Umbilical cord (tissue), 2 donors: ENCODE results near the gene RGS6. TPM values are rescaled to one million over a fixed set of nuclear protein-coding genes. Genes with fewer than 3 reads are reported as not detected.

Experiments
- DNase-seq: peaks from one replicate; pipeline ENCODE4 v3.0.0-alpha.2; 2015; ENCODE audit warnings: low spot score
- total RNA-seq: library from RNA; depleted of rRNA; stranded (reverse); fragments of >200 nt; gene quantifications from one replicate; pipeline ENCODE4 v1.2.3, GENCODE V29; 2014; ENCODE audit warnings: low replicate concordance; ENCODE audit not compliant: insufficient read depth

RGS6 gene
- total RNA-seq, 1 donor from 2014 or later: 4.3 TPM

DNA sequence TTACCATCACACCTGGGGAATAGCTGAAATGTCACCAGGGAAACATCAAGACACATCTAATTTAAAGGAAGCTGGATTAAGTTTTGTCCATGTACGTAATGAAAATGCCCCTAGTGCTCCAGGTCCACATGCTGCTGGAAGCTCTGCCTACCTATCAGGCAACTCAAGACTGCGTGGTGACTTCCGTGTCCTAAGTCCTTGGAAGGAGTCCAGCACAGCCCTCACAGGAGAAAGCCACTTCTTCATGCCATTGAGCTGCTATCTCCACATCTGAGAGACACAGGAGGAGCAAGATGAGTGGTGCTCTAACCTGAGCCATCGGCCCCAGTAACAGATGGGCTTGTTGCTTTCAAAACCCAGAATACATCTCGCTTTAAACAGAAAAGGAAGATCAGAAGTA is 645.3 kb downstream of the RGS6 start:
- DNase-seq: no peak

DNA sequence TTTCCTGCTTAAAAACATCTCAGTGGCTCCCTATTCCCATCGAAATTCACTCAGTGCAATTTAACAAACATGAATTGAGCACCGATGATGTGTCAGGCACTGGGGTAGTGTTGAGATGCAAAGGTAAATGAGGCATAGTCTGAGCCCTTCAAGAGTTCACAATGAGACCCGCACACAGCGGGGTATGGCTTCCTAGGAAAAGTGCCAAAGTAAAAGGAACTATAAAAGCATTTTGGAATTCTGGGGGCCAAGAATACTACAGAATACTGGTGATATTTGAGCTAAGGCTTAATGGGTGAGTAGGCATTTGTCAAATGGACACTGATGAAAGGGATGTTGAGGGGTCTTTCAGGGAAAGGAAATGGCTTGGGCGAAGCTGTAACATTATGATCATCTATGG is 646.3 kb downstream of the RGS6 start:
- DNase-seq: no peak

DNA sequence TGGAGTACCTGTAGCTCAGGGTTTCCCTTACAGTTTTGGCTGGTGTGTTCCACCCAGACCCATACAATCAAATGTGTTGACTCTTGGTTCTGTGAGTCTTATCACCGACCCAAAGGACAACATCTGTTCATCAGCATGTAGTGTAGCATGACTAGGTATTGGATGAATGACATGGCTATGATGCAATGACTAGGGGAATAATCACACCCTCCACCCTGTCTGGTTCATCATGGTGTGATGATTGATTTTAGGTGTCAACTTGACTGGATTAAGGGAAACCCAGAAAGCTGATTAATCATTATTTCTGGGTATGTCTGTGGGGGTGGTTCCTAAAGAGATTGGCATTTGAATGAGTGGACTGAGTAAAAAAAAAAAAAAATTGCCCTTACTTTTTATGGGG is 650.4 kb downstream of the RGS6 start:
- no peak for DNase-seq

DNA sequence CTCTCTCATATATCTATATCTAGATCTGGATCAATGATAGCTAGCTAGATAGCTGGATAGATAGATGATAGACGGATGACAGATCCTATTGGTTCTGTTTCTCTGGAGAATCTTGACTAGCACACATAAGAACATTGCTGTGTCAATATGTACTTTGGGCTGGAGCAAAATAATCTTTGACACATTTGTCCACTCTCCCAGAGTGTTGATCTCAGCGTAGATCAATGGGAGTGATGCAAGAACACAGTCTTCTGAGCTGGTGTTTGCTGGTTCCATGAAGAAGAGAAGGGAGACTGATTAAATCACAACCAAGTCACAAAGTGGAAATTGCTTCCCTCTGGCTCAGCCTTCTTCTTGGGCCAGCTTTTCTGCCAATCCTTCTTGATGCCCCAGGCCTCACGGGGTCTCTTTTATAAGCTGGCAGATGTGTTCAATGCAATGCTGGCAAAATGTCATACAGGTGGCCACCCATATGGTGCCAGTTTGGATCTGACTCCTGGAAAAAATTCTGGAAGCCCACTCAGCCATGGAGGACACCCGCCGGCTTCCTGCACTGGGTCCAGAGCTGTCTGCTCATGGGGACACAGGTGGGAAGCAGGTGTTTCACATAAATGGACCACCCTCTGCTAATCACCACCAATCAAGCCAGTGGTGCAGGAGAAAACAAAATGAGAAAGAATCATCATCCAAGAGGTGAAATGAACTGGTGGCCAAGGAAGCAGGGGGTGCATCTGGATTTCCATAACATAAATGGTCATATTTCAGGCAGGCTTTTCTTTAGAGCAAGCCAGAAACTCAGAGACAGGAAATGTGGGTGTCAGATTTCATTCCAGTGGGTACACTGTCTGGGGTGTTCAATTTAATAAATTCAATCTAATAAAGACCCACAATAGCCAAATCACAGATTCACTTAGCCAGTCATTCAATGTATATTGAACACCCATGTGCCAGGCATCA is 651.4 kb downstream of the RGS6 start:
- DNase-seq: no peak

DNA sequence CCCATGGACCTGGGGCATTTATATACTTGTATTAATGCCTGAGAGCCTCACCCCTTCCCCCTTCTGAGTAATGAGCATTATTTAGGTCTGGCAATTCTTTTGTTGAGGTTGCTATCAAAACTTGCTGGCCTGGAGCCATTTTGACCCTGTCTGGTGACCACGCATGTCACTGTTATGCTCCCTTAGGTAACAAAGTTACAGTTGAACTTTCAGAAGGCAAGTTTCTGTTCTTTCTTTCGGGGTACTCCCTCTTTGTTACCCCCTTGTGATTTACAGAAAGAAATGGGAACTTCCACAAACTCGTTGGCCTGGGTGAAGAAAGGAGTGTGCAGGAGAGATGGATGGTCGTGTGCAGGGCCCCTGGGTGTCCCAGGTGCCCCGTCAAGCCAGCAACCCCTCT is 656.3 kb downstream of the RGS6 start:
- DNase-seq: no peak

DNA sequence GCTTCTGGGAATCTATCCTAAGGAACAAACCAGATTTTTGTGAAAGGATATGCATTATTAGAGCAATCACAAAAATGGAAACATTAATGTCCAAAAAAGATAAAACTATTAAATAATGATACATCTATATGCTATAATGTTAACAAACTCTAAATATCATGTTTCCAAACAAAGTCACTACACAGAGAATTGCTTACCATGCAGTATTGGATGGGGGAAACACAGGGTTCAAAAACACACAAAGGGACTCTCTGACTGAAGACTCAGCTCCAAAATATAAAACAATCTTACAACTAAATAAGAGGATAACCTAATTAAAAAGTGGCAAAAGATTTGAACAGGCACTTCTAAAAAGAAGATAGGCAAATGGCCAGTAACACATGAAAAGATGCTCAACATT is 657.4 kb downstream of the RGS6 start:
- DNase-seq: no peak

DNA sequence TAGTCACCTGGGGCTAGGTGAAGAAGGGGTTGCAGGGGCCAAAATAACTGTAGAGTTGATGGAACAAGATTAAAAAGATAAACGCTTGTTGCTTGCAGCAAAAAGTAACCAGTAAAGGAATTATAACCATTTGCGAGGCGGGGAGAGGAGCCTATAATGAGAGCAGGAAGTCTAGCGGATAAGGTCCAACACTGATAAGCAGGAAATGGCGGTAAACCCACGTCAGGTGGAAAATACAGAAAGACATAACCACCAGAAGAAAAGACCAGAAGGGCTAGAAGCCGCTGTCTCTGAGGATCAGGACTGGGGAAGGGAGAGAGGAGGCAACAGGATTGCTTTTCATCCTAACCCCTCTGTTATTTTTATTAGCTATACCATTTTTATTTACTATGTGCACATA is 658.3 kb downstream of the RGS6 start:
- no peak for DNase-seq

DNA sequence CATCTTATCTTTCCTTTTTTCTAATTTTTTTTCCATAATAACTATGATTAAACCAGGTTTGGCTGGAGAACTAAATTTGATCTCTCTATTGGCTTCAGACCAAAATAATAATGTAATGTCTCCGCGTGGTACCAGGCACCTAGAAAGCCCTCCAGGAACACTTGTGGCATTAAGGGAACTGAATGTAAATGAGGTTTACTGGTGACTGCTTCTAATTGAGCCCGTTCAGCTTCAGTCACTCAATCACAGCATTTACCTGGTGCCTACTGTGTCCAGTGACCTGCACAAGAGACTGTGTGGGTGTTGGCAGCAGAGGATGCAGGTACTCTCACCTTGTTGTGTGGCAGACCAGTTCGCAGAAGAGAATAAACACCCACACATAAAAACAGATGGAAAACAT is 659.2 kb downstream of the RGS6 start:
- no peak for DNase-seq

DNA sequence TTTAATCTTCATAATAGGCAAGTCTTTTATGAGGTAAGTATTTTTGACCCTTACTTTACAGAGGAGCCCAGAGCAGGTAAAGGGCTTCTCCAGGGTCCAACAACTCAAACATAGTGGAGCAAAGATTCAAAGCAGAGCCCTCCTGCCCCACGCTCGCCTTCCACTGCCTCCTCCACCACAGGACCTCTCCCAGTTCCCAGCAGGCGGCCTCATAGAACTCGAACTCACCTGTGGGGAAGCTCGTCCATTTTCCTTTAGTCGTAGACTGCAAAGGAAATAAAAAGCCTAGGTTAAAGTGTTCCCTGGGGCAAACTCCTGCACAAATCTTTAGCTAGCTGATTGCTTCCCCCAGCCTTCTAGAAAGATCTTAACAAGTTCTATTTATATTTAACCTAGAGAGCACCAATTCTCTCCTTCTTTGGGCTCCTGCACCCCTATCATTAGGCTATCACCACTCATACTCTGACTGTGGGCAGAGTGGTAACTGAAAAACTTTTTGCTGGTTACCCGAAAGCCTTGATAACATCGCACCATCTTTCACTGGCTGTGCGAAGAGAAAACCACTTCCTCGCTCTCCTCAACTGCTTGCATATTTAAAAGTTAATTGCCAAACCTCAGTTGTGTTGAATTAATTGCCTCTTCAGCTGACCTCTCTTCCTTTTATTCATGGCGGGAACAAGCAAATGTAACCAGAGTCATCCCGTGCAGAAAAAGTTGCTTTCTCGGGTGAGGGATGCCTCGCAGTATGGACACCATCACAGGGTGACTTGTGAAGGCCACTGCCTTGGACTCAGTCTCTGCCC is 662.1 kb downstream of the RGS6 start:
- no peak for DNase-seq

DNA sequence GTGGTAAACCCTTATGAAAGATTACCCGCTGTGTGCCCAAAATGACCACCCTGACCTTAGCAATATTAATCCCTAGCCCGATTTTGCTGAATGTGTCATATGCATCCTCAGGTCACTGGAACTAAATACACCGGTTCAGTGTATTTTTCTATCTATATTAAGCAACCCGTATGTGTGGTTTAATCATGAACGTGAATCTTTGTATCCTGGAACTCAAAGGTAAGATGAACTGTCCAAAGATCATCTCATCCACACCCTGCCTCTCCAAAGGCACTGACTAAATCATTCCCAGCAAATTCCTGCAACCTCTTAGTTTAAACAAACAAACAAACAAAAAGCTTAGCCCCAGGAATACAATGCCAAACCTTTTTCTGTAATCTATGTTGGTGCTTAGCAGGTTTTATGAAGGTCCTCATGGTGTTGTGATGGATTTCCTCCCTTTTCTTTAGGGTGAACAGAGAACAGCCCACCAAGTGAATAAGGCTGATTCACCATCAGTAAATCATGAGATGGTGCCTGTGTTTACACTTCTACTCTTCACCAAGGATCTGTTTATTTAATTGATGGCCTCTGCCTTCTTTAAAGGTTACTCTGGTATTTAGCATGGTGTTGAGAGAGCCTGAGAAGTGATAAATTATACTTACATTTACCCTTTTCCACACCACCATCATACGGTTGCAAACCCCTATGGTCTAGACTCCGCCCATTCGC is 663.1 kb downstream of the RGS6 start:
- no peak for DNase-seq

DNA sequence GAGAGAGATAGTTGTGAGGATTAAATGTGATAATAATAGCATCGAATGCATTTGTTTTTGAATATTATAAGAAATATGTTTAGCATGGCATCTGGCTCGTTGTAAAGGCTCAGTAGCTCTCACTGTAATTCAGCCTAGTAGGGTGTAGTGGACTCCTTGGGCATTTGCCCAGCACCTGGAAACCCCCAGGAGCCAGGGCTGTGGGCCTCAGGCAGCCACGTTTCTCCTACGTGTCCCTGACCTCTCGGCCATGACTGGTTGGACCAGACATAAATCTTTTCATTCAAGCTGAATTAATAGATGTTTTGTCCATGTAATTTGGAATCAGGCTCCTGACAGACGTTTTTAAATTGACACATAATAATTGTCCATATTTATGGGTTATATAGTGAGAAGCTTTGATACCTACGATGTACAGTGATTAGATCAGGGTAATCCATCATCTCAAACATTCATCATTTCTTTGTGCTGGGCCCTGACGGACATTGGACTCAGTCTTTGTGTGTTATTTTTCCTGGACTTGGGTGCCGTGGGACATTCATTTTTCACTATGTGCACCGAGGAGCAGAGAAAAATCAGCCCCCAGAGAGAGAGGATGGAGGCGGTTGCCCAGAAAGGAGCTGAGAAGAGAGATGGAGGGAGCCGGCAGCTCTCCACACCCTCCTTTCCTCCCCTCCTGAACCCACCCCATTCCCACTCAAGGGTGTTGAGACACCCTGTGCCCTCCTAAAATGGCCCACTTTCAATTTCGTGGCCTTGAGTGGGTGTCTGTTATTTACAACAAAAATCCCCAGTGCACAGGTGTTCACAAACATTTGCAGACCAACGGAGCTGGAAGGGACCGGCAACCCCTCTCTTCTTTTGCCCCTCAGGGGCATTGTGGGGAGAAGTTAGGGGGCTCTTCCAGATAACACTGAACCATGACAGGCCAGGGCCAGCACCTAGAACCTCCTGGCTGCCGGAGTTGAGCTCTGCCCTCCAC is 665.3 kb downstream of the RGS6 start:
- no peak for DNase-seq

DNA sequence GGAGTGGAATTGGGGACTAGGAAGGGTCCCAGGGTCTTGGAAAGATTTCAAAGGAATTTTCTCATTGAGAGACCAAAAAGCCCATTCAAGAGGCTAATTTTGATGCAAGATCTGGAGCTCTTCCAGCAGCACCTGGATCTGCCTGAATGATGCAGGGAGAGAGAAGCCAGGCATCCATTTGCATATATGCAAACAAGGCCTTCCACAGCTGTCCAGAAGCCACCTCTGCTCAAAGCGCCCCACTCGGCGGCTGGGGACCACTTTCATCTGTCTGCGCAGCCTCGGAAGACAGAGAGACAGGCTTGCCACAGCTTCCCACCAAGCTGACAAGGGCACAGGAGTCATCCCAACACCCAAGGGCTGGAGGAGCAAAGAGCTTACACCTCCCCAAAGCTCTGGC is 666.1 kb downstream of the RGS6 start:
- no peak for DNase-seq

DNA sequence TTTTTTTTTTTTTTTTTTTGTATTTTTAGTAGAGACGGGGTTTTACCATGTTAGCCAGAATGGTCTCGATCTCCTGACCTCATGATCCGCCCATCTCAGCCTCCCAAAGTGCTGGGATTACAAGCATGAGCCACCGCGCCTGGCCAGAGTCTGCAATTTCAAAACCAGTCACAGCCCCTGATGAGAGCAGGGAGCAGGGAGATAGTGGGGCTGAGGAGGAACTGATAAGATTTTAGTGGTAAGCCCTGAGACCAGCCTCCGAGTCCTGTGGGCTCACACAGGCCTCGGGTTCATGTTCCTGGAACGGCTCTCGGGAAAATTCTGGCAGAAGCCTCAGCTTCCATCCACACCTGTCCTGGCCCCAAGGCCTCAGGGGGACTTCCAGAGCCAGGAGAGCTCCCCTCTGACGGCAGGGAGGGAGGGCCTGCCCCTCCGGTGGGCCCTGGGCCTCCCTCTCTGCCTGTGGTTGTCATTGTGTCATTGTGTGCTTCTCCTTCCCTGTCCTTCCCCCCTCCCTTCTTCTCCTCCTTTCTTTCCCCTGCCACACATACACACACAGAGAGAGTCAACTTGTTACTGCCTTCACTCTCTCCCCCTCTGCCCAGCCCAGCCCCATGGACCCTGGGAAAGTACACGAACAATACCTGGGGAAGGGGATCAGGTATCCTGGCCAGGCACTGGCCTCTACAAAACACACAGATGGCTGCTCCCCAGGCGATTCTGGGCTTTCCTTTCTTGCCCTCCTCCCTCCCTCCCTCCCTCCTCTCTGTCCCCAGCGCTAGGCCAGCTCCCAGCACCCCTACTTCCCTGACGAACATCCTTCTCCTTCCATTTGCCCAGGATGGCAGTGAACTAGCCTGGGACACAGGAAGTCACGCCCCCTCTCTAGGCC is 667.6 kb downstream of the RGS6 start:
- DNase-seq: peak; percentile 65

DNA sequence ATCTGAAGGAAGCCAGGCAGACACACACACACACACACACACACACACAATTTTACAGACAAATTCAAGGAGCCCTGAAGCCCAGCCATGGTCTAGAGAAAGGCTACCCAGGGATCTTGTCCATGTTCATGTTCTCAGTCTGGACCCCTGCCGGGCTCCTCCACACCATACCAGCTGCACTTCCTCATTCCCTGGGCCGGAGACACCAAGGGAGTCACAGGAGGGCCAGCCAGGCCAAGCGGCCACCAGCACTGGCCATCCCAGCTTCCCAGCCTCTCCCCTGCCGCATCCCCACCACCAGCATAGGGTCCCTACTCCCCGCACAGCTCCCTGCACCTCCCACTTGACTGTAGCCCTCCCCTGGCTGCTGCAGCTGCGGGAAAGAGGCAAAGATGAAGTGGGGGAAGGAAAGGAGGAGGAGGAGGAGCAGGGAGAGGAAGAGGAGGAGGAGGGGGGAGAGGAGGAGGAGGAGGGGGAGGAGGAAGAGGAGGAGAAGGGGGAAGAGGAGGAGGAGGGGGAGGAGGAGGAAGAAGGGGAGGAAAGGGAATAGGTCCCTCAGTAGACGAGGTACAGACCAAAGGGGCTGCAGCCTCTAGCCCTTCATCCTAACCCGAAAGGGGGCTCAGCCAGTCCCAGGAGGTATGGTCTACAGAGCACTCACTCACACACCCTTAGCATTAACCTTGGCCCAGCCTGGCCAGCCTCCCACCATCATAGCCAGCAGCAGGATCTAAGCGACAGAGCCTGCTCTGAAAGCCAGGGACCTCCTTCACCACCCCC is 668.5 kb downstream of the RGS6 start:
- no peak for DNase-seq

DNA sequence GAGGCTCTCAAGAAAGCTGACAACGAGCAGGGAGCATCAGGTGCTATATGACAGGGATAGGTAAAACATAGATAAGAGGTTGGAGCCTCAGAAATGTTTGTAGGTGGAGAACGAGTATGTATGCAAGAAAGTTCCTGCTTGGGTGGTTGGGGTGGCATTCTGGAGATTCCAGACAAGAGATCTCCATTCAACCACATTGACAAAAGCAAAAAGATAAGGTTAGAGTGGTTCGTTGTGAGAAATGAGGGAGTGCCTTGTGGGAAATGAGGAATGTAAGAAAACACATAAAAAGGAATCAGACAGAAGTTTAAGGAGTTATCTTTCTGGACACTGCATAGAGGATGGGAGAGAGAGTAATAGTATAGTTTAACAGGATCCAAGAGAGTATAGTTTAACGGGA is 671.4 kb downstream of the RGS6 start:
- peak; percentile 44 for DNase-seq

DNA sequence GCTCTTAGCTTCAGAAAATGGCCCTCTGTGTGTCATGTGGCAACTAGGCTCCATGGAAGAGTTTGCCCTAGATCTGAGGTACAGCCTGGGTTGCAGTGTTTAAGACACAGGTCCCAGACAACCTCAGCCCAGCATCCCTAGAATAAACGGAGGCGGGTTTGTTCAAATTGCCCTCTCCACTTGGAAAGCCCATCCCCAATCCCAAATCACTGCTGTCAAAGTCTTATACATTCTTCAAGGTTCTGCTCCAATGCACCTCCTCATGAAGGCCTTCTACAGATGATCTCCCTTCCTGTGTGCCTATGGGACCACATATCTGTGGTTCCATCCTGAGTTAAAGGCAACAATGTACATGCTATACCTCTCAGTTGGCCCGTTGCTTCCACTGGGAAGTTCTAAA is 671.9 kb downstream of the RGS6 start:
- no peak for DNase-seq

DNA sequence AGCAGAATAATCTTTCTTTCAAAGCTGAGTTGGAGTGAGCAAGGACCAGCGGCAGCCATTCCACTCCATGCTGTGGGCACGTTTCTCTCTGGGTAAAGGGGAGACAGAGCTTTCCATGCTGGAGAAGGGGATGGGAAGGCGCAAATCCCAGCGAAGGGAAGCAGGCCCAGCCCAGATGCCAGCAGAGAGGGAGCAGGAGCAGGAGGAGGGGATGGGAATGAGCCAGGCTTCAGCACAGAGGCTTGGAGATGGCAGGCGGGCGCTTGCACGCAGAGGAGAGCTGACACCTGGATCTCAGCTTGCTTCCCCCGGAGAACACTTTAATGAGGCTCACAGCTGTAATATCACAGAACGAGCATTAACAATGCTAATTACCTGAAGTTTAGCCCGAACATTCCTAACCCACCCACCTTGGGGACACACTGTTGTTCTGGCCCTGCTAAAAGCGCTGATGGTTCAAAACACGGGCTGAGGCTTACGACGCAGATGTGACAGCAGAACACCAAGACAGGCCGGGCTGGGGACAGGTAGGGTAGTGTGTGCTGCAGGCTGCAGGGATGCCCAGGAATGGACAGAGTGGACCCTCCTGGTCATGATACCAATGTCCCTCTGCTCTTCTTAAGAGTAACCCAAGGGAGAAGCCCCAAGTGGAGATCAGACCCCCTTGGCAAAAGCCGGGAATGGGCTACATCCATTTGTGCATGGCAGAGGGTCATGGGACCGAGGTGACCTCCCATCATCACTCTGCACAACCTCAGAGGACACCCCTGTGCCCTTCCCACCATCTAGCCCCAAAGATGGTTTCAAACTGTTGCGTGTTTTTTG is 673.1 kb downstream of the RGS6 start:
- no peak for DNase-seq

DNA sequence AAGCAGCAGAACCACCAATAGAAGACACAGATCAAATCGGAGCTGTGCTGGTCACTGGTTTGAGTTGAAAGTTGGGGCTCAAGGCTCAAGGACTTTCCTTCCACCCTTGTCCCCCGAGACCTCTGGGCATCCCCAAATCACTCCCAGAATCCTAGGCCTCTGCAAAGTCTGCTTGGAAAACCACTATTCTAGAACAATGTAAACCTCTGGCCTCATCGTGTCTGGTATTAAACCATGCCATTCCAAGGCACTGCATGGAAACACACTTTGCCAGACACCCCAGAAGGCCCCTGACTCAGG is 673.6 kb downstream of the RGS6 start:
- no peak for DNase-seq
